Measurements from ENCODE around the gene NPW.

GRCh38 chr16:2037647-2038381, 18.2 kb downstream of the NPW start:
- TF ChIP-seq CTCF (IDR thresholded peaks at IDR 0.05; ENCODE audit: low read depth, low read length) (no peak), EZH2phosphoT487 (IDR thresholded peaks at IDR 0.05; ENCODE audit: low read depth) (no peak)
